ENCODE data around the gene MYO1A.

GRCh38 chr12:56995201-56995929, 54.6 kb downstream of the MYO1A start:
- TF ChIP-seq, protein P1, sequence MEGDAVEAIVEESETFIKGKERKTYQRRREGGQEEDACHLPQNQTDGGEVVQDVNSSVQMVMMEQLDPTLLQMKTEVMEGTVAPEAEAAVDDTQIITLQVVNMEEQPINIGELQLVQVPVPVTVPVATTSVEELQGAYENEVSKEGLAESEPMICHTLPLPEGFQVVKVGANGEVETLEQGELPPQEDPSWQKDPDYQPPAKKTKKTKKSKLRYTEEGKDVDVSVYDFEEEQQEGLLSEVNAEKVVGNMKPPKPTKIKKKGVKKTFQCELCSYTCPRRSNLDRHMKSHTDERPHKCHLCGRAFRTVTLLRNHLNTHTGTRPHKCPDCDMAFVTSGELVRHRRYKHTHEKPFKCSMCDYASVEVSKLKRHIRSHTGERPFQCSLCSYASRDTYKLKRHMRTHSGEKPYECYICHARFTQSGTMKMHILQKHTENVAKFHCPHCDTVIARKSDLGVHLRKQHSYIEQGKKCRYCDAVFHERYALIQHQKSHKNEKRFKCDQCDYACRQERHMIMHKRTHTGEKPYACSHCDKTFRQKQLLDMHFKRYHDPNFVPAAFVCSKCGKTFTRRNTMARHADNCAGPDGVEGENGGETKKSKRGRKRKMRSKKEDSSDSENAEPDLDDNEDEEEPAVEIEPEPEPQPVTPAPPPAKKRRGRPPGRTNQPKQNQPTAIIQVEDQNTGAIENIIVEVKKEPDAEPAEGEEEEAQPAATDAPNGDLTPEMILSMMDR (optimal IDR thresholded peaks at IDR 0.05 in 1 of 3, IDR thresholded peaks at IDR 0.05 in 1 of 3, conservative IDR thresholded peaks at IDR 0.05 in 1 of 3; ENCODE audit: extremely low read depth in 1 of 3, insufficient read depth in 2 of 3, low read length in 3 of 3): no peak
- no peak for TF ChIP-seq EZH2 (IDR thresholded peaks at IDR 0.05; ENCODE audit: low read length)
